GM18873 (cell line): ENCODE measurements around the gene ETV6.

ENCODE experiments used
- ATAC-seq: cut with Tn5 transposase; IDR thresholded peaks from one replicate; pipeline ENCODE4 v1.9.1; 2021; ENCODE audit warnings: mild to moderate bottlenecking, moderate library complexity, moderate number of reproducible peaks; ENCODE audit not compliant: unreplicated experiment, low FRiP score

Gene ETV6

GRCh38 chr12:11868027-11868426, 218.6 kb downstream of the ETV6 start:
- no peak for ATAC-seq

- no peak for ATAC-seq
Measured at GRCh38 chr12:11869406-11869805, 219.9 kb downstream of the ETV6 start.

- no peak for ATAC-seq
Measured at GRCh38 chr12:11870041-11870451, 220.6 kb downstream of the ETV6 start.

- ATAC-seq: no peak
Measured at GRCh38 chr12:11872055-11872454, 222.6 kb downstream of the ETV6 start.

GRCh38 chr12:11875414-11875935, 226.0 kb downstream of the ETV6 start:
- no peak for ATAC-seq

GRCh38 chr12:11876307-11876706, 226.8 kb downstream of the ETV6 start:
- no peak for ATAC-seq

GRCh38 chr12:11877102-11877826, 227.8 kb downstream of the ETV6 start:
- ATAC-seq: no peak

- no peak for ATAC-seq
Measured at GRCh38 chr12:11877869-11878780, 228.7 kb downstream of the ETV6 start.

- no peak for ATAC-seq
Measured at GRCh38 chr12:11879306-11879705, 229.8 kb downstream of the ETV6 start.

GRCh38 chr12:11880381-11880780, 230.9 kb downstream of the ETV6 start:
- ATAC-seq: no peak

- no peak for ATAC-seq
Measured at GRCh38 chr12:11881835-11882234, 232.4 kb downstream of the ETV6 start.

GRCh38 chr12:11882301-11883019, 233.0 kb downstream of the ETV6 start:
- no peak for ATAC-seq

- ATAC-seq: no peak
Measured at GRCh38 chr12:11884116-11884515, 234.6 kb downstream of the ETV6 start.

- no peak for ATAC-seq
Measured at GRCh38 chr12:11884706-11885105, 235.2 kb downstream of the ETV6 start.

GRCh38 chr12:11885261-11886038, 236.0 kb downstream of the ETV6 start:
- no peak for ATAC-seq

- no peak for ATAC-seq
Measured at GRCh38 chr12:11886339-11886738, 236.9 kb downstream of the ETV6 start.

GRCh38 chr12:11888029-11888428, 238.6 kb downstream of the ETV6 start:
- ATAC-seq: no peak

GRCh38 chr12:11891346-11891745, 241.9 kb downstream of the ETV6 start:
- no peak for ATAC-seq

- no peak for ATAC-seq
Measured at GRCh38 chr12:11891754-11892386, 242.4 kb downstream of the ETV6 start.

GRCh38 chr12:11893998-11894397, 244.5 kb downstream of the ETV6 start:
- ATAC-seq: no peak
